Endothelial cell of umbilical vein (primary cell): ENCODE data around the gene KAZN. TPM values are rescaled to one million over a fixed set of nuclear protein-coding genes. Genes with fewer than 3 reads are reported as not detected.

Experiments
- BruUV-seq: library from RNA; stranded (reverse); fragments of 400-500 nt; replicated peaks from 2 replicates; lab custom pipeline; 2021; lab: Mats Ljungman, UMichigan
- CTCF ChIA-PET: fragments of 300-600, 350-600 bp; sonication (Branson Sonifier 250); formaldehyde crosslinking; loops from one replicate; lab custom pipeline; 2021; ENCODE audit warnings: antibody characterized with exemption, inconsistent platforms; lab: Charles Lee
- POLR2A ChIA-PET: fragments of 300-600, 350-600 bp; sonication (Branson Sonifier 250); formaldehyde crosslinking; loops from one replicate; lab custom pipeline; 2021; ENCODE audit warnings: antibody characterized with exemption, inconsistent platforms; lab: Charles Lee
- DNase-seq: peaks from one replicate; pipeline ENCODE4 v3.0.0-alpha.2; 2011; ENCODE audit warnings: low read depth, low spot score
- FAIRE-seq: peaks from 2 replicates; lab custom pipeline; 2011; peaks lifted over from hg19 to GRCh38; lab: Jason Lieb, UNC
- H2AFZ ChIP-seq: 2 replicates; pipeline ENCODE4 v1.6.0; 2012; ENCODE audit warnings: low read depth, low read length, control low read depth, inconsistent platforms
- H3K27ac ChIP-seq: 2 replicates; pipeline ENCODE4 v1.5.1; 2011; ENCODE audit warnings: low read depth, mild to moderate bottlenecking, control low read depth, low read length, moderate library complexity; ENCODE audit not compliant: insufficient read depth
- H3K27me3 ChIP-seq, 2 experiments: 2 replicates each; pipeline versions ENCODE4 v1.6.0 to v1.6.1; 2011; ENCODE audit warnings: low read length in 2 of 2, mixed read lengths in 1 of 2; ENCODE audit not compliant: control insufficient read depth in 2 of 2, insufficient read depth in 2 of 2
- H3K36me3 ChIP-seq, 2 experiments: 2 replicates in 1 of 2; 3 replicates in 1 of 2; pipeline ENCODE4 v1.5.1; 2011; ENCODE audit warnings: low read length in 2 of 2, mild to moderate bottlenecking in 1 of 2, moderate library complexity in 1 of 2; ENCODE audit not compliant: control insufficient read depth in 2 of 2, insufficient read depth in 2 of 2; ENCODE audit errors: extremely low read depth in 1 of 2
- H3K4me1 ChIP-seq: 3 replicates; pipeline ENCODE4 v1.5.1; 2011; ENCODE audit warnings: mild to moderate bottlenecking, low read length; ENCODE audit not compliant: control insufficient read depth, insufficient read depth; ENCODE audit errors: extremely low read depth
- H3K4me2 ChIP-seq: 2 replicates; pipeline ENCODE4 v1.6.1; 2011; ENCODE audit warnings: low read length, control low read depth, mixed read lengths; ENCODE audit not compliant: insufficient read depth
- H3K4me3 ChIP-seq, 3 experiments: fragments of 200-600 bp in 1 of 3; sonication (generic), shearing (Covaris generic) in 1 of 3; replicated peaks in 1 of 3; 2 replicates each; pipeline ENCODE4 v1.5.1; 2011 to 2016; ENCODE audit warnings: control low read depth in 3 of 3, low read length in 3 of 3, mild to moderate bottlenecking in 2 of 3, inconsistent platforms in 1 of 3, low read depth in 1 of 3, moderate library complexity in 1 of 3; ENCODE audit not compliant: insufficient read depth in 1 of 3
- H3K79me2 ChIP-seq: 2 replicates; pipeline ENCODE4 v1.6.0; 2012; ENCODE audit warnings: low read length, inconsistent platforms; ENCODE audit not compliant: control insufficient read depth, insufficient read depth
- H3K9ac ChIP-seq: replicated peaks from 2 replicates; pipeline ENCODE3; 2011; ENCODE audit warnings: low read length, control low read depth; ENCODE audit not compliant: insufficient read depth; ENCODE audit errors: extremely low read depth
- H3K9me1 ChIP-seq: replicated peaks from 3 replicates; pipeline ENCODE4 v1.6.0; 2011; ENCODE audit warnings: mild to moderate bottlenecking, low read length; ENCODE audit not compliant: control insufficient read depth, insufficient read depth; ENCODE audit errors: extremely low read depth
- H3K9me3 ChIP-seq: replicated peaks from 2 replicates; pipeline ENCODE4 v1.5.1; 2012; ENCODE audit warnings: low read length, inconsistent platforms; ENCODE audit not compliant: control insufficient read depth, insufficient read depth
- H4K20me1 ChIP-seq: replicated peaks from 2 replicates; pipeline ENCODE3; 2011; ENCODE audit warnings: mild to moderate bottlenecking, low read length; ENCODE audit not compliant: control insufficient read depth, insufficient read depth; ENCODE audit errors: extremely low read depth
- EZH2 ChIP-seq: IDR thresholded peaks from 2 replicates; pipeline ENCODE4 v1.6.1; 2012; ENCODE audit warnings: borderline replicate concordance, low read depth, mild to moderate bottlenecking, moderate library complexity, low read length, inconsistent platforms; ENCODE audit not compliant: severe bottlenecking
- FOS ChIP-seq: IDR thresholded peaks from 2 replicates; pipeline ENCODE4 v1.6.1; 2011; ENCODE audit warnings: mild to moderate bottlenecking, low read length, moderate library complexity, borderline replicate concordance; ENCODE audit not compliant: insufficient read depth
- GATA2 ChIP-seq: IDR thresholded peaks from 2 replicates; pipeline ENCODE4 v1.7.0; 2011; ENCODE audit warnings: low read depth, mild to moderate bottlenecking, moderate library complexity, mixed read lengths, low read length; ENCODE audit not compliant: insufficient read length, insufficient read depth
- JUN ChIP-seq: IDR thresholded peaks from 2 replicates; pipeline ENCODE4 v1.6.1; 2011; ENCODE audit warnings: borderline replicate concordance, low read depth; ENCODE audit not compliant: insufficient read length, insufficient read depth
- MYC ChIP-seq: IDR thresholded peaks from one replicate; pipeline ENCODE4 v1.6.1; 2011; ENCODE audit warnings: mild to moderate bottlenecking, low read depth, low read length
- POLR2A ChIP-seq: IDR thresholded peaks from 2 replicates; pipeline ENCODE4 v1.6.1; 2012; ENCODE audit warnings: low read depth, mild to moderate bottlenecking, control low read depth, low read length
- POLR2AphosphoS5 ChIP-seq: IDR thresholded peaks from 2 replicates; pipeline ENCODE4 v1.6.1; 2012; ENCODE audit warnings: low read depth, mild to moderate bottlenecking, control low read depth, low read length, moderate library complexity; ENCODE audit not compliant: insufficient read depth
- dilution Hi-C: fragments of 300-500 bp; cut with MboI; formaldehyde crosslinking; loops from one replicate; pipeline ENCODE4 v1.15.0; 2019; ENCODE audit warnings: low sequenced_read_pairs; ENCODE audit not compliant: extremely low pct_ligation_motif_present
- intact Hi-C: fragments of 100-400 bp; cut with micrococcal nuclease; formaldehyde crosslinking; loops from one replicate; pipeline ENCODE4 v1.10.0; 2022
- polyA plus RNA-seq, 4 experiments: library from polyadenylated mRNA; depleted of rRNA in 3 of 4; stranded (reverse) in 3 of 4; unstranded in 1 of 4; fragments of >200 nt; gene quantifications; 2 replicates each; pipeline versions ENCODE4 v1.2.1 to v1.2.3, GENCODE V29; 2011 to 2012; ENCODE audit warnings: missing spikeins in 1 of 4
- total RNA-seq: library from RNA; stranded (reverse); gene quantifications from 2 replicates; pipeline ENCODE4 v1.2.3, GENCODE V29; 2021
- TF ChIP-seq, protein P1 (sequence below), 2 donors: IDR thresholded peaks; 1 replicate in 1 of 2; 2 replicates in 1 of 2; pipeline ENCODE4 v1.5.1; 2011; ENCODE audit warnings: low read length in 2 of 2, mild to moderate bottlenecking in 2 of 2, moderate library complexity in 2 of 2, control low read depth in 1 of 2, inconsistent platforms in 1 of 2, low read depth in 1 of 2; ENCODE audit not compliant: insufficient read depth in 1 of 2; ENCODE audit errors: extremely low read depth in 1 of 2
- TF ChIP-seq, protein P2 (sequence below): IDR thresholded peaks from 2 replicates; pipeline ENCODE4 v1.6.1; 2011; ENCODE audit not compliant: insufficient read depth, insufficient read length

Gene KAZN
- total and polyA plus RNA-seq, 2 donors (not counting 3 experiments of a cell fraction or from before 2014, with no cell fraction given), result 1.6 to 5.8 TPM

DNA sequence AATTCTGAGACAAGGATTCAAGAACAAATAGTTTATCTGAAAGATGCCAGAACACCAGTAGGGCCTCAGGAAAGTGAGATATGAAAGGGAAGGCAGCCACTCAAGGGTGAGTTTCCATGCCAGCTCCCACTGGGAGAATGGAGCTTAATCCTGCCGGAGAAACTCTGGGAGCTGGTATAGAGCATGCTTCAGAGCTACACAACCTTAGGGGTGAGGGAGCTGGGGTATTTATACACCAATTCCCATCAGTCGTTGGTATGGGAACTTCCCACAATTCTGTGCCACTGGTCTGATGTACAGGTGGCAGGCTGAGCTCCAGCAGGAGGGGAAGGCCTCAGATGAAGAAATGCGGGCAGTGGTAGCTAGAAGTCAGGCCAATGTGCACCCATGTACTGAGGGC, 86.6 kb downstream of the KAZN start:
- H3K4me2 ChIP-seq, result no peak overlapping the region
- no peaks in the 10 kb centered on the region for H4K20me1 ChIP-seq
- H3K79me2 ChIP-seq, result no peaks in the 10 kb centered on the region
- H2AFZ ChIP-seq, result no peak overlapping the region
- no peaks in the 10 kb centered on the region for H3K9me3 ChIP-seq
- H3K9ac ChIP-seq, result no peak overlapping the region
- no peaks in the 10 kb centered on the region for H3K9me1 ChIP-seq
- H3K4me3 ChIP-seq, result no peak overlapping the region
- no peak for DNase-seq
- FAIRE-seq, result no peak
- TF ChIP-seq JUN (no peak), GATA2 (no peak), POLR2AphosphoS5 (no peak), FOS (no peak), EZH2 (no peak), POLR2A (no peak), MYC (no peak)
- TF ChIP-seq, protein P1, sequence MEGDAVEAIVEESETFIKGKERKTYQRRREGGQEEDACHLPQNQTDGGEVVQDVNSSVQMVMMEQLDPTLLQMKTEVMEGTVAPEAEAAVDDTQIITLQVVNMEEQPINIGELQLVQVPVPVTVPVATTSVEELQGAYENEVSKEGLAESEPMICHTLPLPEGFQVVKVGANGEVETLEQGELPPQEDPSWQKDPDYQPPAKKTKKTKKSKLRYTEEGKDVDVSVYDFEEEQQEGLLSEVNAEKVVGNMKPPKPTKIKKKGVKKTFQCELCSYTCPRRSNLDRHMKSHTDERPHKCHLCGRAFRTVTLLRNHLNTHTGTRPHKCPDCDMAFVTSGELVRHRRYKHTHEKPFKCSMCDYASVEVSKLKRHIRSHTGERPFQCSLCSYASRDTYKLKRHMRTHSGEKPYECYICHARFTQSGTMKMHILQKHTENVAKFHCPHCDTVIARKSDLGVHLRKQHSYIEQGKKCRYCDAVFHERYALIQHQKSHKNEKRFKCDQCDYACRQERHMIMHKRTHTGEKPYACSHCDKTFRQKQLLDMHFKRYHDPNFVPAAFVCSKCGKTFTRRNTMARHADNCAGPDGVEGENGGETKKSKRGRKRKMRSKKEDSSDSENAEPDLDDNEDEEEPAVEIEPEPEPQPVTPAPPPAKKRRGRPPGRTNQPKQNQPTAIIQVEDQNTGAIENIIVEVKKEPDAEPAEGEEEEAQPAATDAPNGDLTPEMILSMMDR (IDR thresholded peaks at IDR 0.05; ENCODE audit: extremely low read depth in 1 of 2, insufficient read depth in 1 of 2, low read depth in 1 of 2, low read length in 2 of 2), result no peak
- TF ChIP-seq, protein P2, sequence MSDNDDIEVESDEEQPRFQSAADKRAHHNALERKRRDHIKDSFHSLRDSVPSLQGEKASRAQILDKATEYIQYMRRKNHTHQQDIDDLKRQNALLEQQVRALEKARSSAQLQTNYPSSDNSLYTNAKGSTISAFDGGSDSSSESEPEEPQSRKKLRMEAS, result no peak
- no peak overlapping the region for H3K27ac ChIP-seq
- intact Hi-C loops, result no loop called here
- ChIA-PET CTCF (no interaction called here), POLR2A (no interaction called here)
- no peaks in the 10 kb centered on the region for H3K36me3 ChIP-seq
- dilution Hi-C loops, result no loop called here
- no TSS peak for BruUV-seq
- H3K4me1 ChIP-seq, result no peaks in the 10 kb centered on the region
- H3K27me3 ChIP-seq, result no peaks in the 10 kb centered on the region
